HG03039 (cell line): Measurements from ENCODE around the gene SMYD3.
"Not testable (repeated sequence)": the region's sequence is repeated elsewhere in the genome, so short reads cannot be mapped to it uniquely, and the experiment has no call there.

Experiments used
- ATAC-seq: cut with Tn5 transposase; IDR thresholded peaks from one replicate; pipeline ENCODE4 v1.9.1; 2021; ENCODE audit warnings: mild to moderate bottlenecking, moderate library complexity; ENCODE audit not compliant: unreplicated experiment

Gene SMYD3

DNA sequence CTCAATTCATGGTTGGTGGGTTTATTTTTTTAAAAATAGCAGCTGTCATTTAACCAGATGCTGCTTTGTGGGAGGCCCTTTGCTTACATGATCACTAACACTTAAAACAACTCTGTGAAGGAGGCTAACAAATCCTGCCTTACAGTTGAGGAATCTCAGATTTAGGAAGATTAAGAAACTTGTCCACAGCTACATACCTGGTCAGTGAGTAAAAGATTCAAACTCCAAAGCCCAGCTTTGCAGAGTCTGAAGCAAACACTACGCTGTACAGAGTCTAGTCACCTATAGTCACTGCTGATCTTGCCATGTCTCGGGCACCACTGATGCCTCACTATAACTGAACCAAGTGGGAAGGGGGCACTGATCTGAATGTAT is 535.4 kb downstream of the SMYD3 start:
- ATAC-seq: no peak

DNA sequence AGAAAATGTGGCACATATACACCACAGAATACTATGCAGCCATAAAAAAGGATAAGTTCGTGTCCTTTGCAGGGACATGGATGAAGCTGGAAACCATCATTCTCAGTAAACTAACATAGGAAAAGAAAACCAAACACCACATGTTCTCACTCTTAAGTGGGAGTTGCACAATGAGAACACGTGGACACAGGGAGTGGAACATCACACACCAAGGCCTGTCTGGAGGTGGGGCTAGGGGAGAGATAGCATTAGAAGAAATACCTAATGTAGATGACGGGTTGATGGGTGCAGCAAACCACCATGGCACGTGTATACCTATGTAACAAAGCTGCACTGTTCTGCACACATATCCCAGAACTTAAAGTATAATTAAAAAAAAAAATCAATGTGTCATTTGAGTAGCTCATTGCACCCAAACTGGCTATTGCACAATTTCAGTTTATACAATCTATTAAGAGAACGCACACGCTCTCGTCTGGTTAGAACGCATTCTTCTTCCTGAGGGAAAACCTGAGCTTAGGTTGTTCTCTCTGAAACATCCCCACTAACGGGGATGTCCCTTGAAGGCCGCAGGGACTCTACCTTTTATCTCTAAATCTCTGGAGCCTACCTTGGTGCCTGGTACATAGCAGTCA is 535.9 kb downstream of the SMYD3 start:
- not testable (repeated sequence) for ATAC-seq

DNA sequence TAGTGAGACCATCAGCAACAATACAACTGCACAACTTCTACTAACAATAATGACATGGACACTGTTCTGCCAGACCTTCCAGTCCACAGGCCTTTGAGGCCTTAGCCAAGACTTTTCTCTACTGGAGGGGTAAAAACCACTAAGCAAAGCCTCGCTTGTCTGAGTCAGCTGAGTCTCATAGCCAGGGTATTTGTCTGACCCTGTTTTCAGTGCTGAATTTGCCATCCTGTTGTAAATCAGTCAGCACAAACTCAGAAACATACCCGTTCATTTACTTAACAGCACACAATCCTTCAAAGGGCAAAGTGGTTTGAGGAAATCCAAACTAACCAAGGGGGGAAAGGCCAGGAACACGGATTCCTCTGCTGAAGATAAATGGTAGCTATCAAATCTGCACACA is 537.8 kb downstream of the SMYD3 start:
- ATAC-seq: no peak

DNA sequence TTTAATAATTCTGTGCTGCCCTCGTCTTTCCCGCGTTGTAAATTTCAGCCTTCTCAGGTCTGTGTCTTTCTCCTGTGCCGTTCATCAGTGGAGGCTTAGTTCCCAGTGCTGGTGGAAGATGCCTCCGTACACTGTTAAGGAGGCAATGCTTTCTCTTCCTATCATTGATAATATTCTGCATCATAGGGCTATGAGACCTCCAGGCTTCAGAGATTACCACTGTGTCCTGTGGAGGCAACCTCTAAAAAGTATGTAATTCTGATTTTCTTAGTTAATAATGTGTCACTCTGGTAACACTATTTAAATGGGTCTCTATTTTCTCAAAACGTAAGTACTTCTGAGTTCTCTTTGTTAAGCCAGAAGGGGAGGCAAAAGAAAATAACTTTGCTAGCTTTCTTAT is 538.3 kb downstream of the SMYD3 start:
- no peak for ATAC-seq

DNA sequence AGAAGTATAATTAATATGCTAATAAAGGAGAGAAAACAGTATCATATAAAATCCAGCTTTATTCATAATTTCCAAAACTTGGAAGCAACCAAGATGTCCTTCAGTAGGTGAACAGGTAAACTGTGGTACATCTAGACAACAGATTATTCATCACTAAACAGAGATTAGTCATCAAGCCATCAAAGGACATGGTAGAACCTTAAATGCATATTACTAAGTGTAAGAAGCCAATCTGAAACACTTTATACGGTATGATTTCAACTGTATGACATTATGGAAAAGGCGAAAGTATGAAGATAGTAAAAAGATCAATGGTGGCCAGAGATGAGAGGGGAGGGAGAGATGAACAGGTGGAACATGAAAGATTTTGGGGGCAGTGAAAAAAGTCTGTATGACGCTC is 541.7 kb downstream of the SMYD3 start:
- ATAC-seq: no peak

DNA sequence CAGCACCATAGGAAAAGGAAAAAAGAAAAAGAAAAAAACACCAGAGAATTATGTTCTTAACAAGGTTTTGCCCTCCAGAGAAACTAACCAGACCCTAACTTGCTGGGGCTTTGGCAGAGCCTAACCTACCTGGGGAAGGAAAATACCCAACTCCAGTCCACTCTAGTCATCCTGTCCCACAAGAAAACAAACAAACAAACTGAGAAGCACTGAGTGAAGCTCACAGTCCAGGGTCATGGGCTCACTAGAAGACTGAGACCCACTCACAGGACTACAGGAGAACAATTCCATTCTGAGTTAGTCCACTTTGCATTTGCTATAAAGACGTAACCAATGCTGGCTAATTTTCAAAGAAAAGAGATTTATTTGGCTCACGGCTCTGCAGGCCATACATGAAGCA is 543.4 kb downstream of the SMYD3 start:
- no peak for ATAC-seq

DNA sequence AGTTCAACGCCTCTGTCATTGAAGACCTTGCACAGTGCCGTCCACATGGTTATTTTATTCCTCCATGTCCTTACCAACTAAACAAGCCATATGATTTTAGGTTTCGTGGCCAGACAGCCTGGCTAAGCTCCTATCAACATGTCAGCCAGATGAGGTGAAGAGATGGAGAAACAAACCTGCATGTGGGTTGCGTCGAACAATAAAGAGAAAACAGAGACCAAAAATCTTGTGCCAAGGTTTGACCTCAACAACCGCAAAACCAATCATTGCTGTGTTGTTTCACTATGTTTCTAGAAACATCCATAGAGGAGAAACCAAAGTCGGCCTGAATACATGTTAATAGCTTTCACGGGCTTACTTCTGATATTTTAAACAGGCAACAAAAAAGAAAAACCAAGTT is 544.6 kb downstream of the SMYD3 start:
- ATAC-seq: no peak

DNA sequence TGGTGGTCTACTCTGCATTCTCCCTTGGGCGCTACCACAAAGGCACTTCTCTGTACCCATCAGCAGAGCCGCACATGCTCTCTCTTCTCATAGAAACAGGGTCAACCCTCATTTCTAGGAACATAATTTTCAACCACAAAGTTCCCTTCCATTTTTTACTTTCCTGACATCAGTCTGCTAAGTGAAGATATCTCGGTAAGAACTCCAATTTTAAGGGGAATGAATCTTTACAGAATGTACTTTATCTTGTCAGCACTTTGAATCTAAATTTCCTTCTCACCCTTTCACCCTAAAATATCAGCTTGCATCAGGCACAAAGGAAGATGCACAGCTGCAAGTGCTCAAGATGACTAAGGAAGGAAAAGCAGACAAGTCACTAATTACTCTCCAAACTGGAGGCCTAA is 545.9 kb downstream of the SMYD3 start:
- ATAC-seq: no peak

DNA sequence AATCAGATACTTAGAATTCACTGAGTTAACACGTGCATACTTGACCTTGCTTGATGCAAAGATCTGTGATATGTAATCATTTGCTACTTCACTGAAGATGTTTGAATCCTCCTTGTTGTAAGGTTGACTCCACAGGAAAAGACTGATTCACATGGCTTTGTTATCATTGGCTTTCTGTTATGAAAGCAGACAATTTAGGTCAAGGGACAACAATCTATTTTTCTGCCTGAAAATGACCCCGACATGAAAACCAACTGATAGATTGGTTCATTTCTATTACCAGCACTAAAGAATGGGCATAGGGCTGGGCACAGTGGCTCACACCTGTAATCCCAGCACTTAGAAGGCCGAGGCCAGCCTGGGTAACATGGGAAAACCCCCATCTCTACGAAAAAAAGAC is 546.9 kb downstream of the SMYD3 start:
- ATAC-seq: no peak

DNA sequence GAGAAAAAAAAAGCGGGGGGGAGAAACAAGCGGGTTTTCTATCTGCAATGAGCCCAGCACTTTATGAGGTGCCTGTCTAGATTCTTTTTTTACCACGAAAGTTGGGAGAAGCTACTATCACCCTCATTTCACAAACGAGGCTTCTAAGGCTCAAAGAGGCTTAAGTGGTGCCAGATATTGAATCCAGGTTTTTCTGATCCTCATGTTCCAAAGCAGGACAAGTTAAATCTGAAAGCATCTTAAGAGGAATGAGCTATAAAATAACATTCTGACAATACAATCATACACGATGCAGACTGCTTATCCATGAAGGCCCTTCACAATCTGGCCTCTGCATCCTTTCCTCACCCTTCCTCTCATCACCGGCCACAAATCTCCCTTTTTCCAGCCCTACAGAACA is 549.1 kb downstream of the SMYD3 start:
- no peak for ATAC-seq

DNA sequence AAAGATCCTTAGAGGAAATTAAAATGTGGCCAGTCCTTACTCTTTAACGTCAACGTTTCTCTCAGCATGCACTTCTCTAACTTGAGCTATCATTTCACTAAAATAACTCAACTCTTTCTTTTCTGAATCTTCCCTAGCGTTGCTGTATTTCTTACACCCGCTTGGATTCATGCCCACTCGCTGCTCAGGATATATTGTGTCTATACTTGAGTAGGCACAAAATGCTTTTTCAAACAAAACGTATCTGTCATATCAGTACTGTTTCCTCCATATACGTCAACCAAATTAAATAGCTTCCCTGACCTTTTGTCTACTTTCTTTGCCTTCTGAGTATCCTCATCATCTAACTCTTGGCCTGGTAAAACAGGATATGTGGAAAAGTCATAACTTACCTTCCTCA is 549.7 kb downstream of the SMYD3 start:
- ATAC-seq: no peak

DNA sequence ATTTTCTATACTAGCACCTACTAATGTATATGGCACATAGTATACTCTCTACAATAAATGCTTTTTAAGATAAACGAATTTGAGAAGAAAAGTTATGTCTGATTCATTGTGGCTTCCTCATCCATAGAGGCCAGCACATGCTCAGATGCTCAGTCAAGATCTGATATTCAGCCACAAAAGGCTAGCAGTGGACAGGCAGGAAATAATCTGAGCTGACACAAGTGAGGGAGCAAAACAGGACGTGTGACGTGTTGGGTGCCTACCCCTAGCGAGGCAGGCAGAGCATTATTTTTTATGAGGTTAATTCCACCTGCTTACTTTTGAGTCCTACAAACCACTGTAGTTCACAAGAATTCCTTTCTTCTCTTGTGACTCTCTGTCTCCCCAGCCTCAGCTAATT is 550.9 kb downstream of the SMYD3 start:
- no peak for ATAC-seq

DNA sequence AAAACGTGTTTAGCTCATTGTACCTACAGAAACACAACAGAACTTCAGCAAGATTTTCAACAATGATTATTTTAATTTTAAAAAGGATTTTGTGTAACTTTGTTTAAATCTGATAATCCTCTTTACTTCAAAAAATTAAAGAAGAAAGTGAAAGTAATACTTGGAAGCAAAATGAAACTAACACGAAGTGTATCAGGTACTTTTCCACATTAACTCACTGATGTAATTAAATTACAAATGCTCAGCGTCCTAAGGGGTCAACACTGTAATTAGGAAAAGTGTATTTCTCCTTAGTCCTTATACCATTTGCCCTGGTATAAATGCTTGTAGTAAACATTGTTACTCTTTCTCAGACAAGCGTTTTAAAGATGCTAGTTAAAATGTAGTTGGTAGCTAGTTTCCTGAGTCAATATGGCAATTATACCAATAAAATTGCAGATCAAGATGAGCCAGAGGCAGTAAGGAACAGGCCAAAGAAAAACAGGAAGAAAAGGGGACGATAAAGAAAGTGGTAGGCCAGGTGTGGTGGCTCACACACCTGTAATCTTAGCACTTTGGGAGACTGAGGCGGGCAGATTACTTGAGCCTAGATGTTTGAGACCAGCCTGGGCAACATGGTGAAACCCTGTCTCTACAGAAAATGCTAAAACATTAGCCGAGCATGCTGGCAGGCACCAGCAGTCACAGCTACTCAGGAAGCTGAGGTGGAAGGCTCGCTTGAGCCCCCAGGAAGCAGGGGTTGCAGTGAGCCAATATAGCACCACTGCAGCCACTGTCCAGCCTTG is 553.0 kb downstream of the SMYD3 start:
- ATAC-seq: no peak

DNA sequence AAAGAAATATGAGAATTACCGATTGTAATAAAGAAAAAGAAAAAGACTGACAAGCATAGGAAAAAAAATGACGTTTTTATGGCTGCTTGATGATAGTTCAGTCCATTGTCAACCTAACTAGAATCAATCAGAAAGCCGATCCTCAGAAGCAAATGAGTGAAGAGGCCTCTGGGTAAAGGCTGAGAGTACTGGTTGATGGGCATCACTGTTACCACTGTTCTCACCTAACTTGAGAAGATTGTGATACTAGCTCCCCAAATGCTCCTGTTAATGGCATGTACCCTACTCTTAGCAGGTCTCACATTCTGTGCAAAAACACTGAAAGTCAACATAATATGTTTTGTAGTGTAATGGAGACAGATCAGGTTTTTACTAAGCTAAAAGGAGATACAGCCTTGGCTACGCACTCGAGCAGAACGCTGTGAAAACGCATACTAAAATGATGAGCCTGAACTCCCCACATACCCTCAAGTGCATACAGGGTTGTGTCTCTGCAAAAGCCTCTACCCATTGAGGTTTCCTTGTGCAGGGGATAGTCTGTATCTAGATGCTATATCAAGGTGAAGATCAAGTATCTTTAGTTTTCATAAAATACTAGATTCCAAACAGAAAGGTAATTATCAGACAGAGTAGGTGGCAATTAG is 554.6 kb downstream of the SMYD3 start:
- no peak for ATAC-seq

DNA sequence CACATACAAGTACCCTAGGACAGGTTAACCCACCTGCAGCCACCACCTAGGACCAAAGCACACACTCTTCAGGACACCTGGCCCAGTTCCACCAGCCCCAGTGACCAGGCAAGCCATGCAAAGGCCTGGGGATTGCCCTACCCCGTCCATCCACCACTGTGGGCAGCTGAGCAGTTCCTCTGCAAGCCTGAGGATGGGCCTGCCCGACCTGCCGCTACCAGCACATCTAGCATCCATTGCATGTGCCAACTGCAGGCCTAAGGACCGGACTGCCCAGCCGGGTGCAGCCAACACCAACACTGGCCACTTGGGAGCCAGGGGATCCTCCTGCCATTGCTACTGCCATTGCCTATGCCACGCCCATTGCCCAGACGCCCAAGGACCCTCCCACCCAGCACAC is 558.3 kb downstream of the SMYD3 start:
- ATAC-seq: no peak

DNA sequence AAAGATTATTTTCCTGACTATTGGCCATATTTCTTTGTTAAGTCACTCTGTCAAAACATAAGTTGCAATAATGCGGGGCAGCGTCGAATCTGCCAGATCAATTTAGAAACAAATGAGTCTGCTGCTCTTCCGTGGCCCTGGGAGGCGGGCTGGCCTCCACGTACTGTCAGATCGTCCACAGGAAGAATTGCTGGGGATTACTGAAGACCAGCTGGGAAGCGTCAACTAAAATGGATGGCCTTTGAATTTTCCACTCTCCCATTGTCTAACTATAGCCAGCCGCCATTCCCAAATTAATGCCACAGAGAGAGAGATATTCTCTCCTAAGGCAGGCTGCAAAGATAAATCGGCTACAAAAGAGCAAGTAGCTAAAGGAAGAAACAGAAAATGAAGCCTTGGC is 560.2 kb downstream of the SMYD3 start:
- ATAC-seq: no peak

DNA sequence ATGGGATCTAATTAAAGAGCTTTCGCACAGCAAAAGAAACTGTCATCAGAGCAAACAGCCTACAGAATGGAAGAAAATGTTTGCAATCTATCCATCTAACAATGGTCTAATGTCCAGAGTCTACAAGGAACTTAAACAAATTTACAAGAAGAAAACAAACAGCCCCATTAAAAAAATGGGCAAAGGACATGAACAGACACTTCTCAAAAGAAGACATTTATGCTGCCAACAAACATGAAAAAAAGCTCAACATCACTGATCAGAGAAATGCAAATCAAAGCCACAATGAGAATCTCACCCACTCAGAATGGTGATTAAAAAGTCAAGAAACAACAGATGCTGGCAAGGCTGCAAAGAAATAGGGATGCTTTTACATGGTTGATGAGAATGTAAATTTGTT is 561.9 kb downstream of the SMYD3 start:
- not testable (repeated sequence) for ATAC-seq

DNA sequence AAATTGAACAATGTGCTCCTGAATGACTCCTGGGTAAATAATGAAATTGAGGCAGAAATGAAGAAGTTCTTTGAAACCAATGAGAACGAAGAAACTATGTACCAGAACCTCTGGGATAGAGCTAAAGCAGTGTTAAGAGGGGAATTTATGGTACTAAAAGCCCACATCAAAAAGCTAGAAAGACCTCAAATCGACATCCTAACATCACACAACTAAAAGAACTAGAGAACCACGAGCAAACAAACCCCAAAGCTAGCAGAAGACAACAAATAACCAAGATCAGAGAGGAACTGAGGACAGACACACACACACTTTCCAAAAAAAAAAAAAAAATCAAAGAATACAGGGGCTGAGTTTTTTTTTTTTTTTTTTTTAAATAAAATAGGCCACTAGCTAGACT is 564.2 kb downstream of the SMYD3 start:
- no peak for ATAC-seq

DNA sequence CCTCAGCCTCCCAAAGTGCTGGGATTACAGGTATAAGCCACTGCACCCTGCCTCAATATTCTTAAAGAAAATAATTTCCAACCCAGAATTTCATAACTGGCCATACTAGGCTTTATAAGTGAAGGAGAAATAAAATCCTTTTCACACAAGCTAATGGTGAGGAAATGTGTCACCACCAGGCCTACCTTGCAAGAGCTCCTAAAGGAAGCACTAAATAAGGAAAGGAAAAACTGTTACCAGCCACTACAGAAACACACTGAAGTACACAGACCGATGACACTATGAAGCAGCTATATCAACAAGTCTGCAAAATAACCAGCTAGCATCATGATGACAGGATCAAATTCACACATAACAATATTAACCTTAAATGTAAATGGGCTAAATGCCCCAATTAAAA is 565.3 kb downstream of the SMYD3 start:
- not testable (repeated sequence) for ATAC-seq

DNA sequence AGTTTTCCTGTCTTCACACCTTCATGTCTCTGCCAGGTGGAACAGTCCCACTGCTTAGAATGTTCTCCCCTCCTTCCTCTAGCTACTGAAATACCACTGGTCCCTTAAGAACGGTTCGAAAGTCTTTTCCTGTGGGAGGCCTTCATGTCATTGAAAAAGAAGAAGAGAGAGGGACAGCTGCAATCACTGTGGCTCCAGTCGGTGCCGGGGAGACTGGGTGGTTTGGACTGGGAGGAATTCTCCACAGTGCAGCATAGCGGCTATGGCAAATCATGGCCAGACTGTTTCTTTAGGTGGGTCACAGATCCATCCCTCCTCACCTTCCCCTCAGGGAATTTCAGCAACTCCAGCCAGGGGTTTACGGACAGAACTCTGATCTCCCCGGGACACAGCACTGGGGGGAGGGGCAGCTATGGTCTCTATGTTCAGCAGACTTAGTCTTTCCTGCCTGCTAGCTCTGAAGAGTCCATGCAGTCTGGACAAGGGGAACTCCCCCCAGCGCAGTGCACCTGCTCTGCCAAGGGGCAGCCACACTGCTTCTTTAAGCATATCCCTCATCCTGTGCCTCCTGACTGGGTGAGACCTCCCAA is 567.2 kb downstream of the SMYD3 start:
- ATAC-seq: no peak

DNA sequence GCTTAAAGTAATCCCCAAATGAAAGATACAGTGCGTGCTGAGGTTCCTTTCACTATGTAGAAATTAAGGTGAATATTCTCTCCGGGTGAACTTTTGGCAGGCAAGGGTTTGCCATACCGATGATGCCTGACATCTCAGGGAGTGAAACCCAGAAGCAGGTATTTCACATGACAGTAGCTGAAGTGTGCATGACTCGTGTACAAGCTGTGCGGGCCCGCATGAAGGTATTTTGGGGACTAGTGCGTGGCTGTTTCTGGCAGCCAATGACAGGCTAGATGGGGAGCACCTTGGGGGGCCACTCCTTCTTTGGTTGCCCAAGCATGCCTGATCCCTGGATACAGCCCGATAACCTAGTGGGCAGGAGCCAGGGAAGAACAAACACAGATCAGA is 569.0 kb downstream of the SMYD3 start:
- no peak for ATAC-seq
